HL-60 (cell line): ENCODE data around the gene SMAD6.
"Not testable (repeated sequence)": the region's sequence is repeated elsewhere in the genome, so short reads cannot be mapped to it uniquely, and the experiment has no call there.

ENCODE experiments used
- DNase-seq, 2 experiments: peaks; one replicate each; pipeline ENCODE4 v3.0.0-alpha.2; 2010 to 2020; ENCODE audit warnings: low read depth in 1 of 2, low spot score in 1 of 2
- H3K27ac ChIP-seq: fragments of 250-450 bp; sonication (Bioruptor Pico); replicated peaks from 2 replicates; pipeline ENCODE4 v1.5.1; 2020; ENCODE audit warnings: mild to moderate bottlenecking, moderate library complexity
- H3K27me3 ChIP-seq: fragments of 250-450 bp; sonication (Bioruptor Pico); 2 replicates; pipeline ENCODE4 v1.5.1; 2021; ENCODE audit warnings: mild to moderate bottlenecking, moderate library complexity; ENCODE audit not compliant: insufficient read depth, poor library complexity, severe bottlenecking
- H3K4me3 ChIP-seq: replicated peaks from 2 replicates; pipeline ENCODE4 v1.5.1; 2011; ENCODE audit warnings: mild to moderate bottlenecking, control low read depth, low read length; ENCODE audit not compliant: insufficient read depth
- GABPA ChIP-seq: IDR thresholded peaks from 2 replicates; pipeline ENCODE4 v1.6.1; 2012; ENCODE audit warnings: low read depth
- POLR2AphosphoS5 ChIP-seq: IDR thresholded peaks from 2 replicates; pipeline ENCODE4 v1.6.1; 2012; ENCODE audit warnings: low read depth
- SPI1 ChIP-seq: IDR thresholded peaks from 2 replicates; pipeline ENCODE4 v1.6.1; 2012; ENCODE audit warnings: low read depth, mild to moderate bottlenecking, borderline replicate concordance
- TF ChIP-seq, protein P1 (sequence below): IDR thresholded peaks from one replicate; pipeline ENCODE4 v1.5.1; 2011; ENCODE audit warnings: low read length, control low read depth, inconsistent platforms; ENCODE audit not compliant: insufficient read depth
- TF ChIP-seq, protein P2 (sequence below): IDR thresholded peaks from 2 replicates; pipeline ENCODE4 v1.6.1; 2012; ENCODE audit warnings: low read depth; ENCODE audit not compliant: insufficient replicate concordance

Gene SMAD6

DNA sequence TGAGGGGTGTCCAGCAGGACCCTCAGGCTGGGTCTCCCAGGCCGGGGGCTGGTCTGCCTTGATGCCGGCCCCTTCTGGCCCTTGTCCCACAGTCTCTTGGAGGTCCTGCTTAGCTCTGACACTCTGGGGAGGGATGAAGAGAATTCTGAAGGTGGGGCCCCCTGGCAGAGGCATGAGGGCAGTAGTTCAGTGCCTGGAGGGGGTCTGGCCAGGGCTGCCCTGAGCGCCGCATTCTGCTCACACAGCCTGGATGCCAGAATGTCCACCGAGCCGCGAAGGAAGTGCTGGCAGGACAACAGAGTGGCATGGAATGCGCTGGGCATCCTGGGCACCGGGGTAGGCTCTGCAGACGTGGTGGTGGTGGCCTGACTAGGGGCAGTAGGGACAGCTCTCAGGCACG is 55.5 kb downstream of the SMAD6 start:
- DNase-seq: no peak
- no peak overlapping the region for H3K27ac ChIP-seq
- TF ChIP-seq GABPA (no peak), SPI1 (no peak), POLR2AphosphoS5 (no peak)
- TF ChIP-seq, protein P1, sequence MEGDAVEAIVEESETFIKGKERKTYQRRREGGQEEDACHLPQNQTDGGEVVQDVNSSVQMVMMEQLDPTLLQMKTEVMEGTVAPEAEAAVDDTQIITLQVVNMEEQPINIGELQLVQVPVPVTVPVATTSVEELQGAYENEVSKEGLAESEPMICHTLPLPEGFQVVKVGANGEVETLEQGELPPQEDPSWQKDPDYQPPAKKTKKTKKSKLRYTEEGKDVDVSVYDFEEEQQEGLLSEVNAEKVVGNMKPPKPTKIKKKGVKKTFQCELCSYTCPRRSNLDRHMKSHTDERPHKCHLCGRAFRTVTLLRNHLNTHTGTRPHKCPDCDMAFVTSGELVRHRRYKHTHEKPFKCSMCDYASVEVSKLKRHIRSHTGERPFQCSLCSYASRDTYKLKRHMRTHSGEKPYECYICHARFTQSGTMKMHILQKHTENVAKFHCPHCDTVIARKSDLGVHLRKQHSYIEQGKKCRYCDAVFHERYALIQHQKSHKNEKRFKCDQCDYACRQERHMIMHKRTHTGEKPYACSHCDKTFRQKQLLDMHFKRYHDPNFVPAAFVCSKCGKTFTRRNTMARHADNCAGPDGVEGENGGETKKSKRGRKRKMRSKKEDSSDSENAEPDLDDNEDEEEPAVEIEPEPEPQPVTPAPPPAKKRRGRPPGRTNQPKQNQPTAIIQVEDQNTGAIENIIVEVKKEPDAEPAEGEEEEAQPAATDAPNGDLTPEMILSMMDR: no peak
- TF ChIP-seq, protein P2, sequence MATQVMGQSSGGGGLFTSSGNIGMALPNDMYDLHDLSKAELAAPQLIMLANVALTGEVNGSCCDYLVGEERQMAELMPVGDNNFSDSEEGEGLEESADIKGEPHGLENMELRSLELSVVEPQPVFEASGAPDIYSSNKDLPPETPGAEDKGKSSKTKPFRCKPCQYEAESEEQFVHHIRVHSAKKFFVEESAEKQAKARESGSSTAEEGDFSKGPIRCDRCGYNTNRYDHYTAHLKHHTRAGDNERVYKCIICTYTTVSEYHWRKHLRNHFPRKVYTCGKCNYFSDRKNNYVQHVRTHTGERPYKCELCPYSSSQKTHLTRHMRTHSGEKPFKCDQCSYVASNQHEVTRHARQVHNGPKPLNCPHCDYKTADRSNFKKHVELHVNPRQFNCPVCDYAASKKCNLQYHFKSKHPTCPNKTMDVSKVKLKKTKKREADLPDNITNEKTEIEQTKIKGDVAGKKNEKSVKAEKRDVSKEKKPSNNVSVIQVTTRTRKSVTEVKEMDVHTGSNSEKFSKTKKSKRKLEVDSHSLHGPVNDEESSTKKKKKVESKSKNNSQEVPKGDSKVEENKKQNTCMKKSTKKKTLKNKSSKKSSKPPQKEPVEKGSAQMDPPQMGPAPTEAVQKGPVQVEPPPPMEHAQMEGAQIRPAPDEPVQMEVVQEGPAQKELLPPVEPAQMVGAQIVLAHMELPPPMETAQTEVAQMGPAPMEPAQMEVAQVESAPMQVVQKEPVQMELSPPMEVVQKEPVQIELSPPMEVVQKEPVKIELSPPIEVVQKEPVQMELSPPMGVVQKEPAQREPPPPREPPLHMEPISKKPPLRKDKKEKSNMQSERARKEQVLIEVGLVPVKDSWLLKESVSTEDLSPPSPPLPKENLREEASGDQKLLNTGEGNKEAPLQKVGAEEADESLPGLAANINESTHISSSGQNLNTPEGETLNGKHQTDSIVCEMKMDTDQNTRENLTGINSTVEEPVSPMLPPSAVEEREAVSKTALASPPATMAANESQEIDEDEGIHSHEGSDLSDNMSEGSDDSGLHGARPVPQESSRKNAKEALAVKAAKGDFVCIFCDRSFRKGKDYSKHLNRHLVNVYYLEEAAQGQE: no peak
- H3K27me3 ChIP-seq: no peaks in the 10 kb centered on the region
- H3K4me3 ChIP-seq: no peak overlapping the region

DNA sequence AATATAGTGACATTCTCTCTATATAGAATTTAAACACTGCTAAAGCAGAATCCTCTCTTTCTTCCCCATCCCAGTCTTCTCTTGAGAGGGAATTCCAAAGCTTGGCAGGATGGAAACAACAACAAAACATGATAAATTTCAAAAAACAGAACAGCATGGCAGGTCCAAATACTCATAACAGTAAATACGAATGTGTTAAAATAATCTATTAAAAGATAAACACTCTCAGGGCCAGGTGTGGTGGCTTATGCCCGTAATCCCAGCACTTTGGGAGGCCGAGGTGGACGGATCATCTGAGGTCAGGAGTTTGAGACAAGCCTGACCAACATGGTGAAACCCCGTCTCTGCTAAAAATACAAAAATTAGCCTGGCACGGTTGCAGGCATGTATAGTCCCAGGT is 56.2 kb downstream of the SMAD6 start:
- not testable (repeated sequence) for H3K27ac ChIP-seq, H3K27me3 ChIP-seq, H3K4me3 ChIP-seq, DNase-seq

DNA sequence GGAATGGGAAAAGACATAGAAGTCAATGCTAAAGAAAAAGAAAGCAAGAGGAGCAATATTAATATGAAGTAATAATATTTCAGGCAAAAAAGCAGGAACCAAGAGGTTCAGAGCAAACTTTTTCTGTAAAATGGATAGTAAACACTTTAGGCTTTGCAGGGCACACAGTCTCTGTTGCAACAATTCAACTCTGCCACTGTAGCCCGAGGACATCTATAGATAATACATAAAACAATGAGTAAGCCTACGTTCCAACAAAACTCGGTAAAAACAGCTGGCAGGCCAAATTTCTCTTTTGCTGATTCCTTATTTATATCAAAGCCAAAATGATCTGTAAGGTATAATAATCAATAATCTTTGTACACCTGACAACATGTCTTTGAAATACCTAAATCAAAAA is 56.8 kb downstream of the SMAD6 start:
- Histone ChIP-seq H3K27me3 (no peaks in the 10 kb centered on the region), H3K4me3 (no peak overlapping the region), H3K27ac (no peak overlapping the region)
- no peak for DNase-seq
- TF ChIP-seq, protein P1: no peak
- TF ChIP-seq, protein P2: no peak
- no peak for TF ChIP-seq SPI1
- no peak for TF ChIP-seq POLR2AphosphoS5
- no peak for TF ChIP-seq GABPA

DNA sequence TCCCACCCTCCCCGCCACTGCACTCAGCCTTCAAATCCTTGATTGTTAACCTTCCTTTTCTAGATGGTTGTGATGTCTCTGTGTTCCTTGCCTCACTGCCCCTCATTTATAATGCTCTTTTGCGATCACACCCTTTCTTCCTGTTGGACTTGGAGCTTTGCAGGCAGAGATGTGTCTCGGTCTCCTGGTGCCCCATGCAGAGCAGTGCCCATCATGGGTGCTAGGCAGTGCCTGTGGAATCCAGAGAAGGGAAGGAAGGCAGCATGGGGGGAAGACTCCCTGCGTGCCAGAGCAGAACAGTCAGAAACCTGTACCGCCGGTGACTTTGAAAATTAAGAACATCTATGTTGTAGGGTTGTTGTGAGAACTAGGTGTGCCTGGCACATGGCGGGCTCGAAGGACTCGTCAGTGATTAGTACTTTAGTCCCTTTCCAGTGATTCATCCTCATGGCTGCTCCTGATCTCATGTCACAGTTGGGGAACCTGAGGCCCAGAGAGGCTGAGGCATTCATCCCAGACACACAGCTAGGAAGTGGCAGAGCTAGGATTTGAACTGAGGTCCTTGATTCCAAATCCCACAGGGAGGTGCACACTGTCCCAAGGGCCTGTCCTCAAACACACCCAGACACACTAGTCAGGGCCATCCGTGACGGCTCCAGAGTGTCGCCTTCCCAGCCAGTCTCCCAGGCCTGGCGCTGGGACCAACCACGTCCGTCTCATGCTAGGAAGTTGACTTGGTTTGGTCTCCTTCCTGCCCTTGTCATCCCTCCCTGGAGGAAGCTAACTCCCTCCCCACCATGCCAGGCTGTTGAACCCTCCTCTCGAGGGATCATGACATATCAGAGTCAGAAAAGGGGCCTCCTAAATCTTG is 58.3 kb downstream of the SMAD6 start:
- Histone ChIP-seq H3K4me3 (no peak overlapping the region), H3K27ac (no peak overlapping the region), H3K27me3 (no peaks in the 10 kb centered on the region)
- no peak for DNase-seq
- TF ChIP-seq, protein P1: no peak
- no peak for TF ChIP-seq SPI1
- no peak for TF ChIP-seq POLR2AphosphoS5
- TF ChIP-seq, protein P2: no peak
- no peak for TF ChIP-seq GABPA
